ENCODE results near the gene RFX7. TPM values are rescaled to one million over a fixed set of nuclear protein-coding genes. Genes with fewer than 3 reads are reported as not detected.
A peak's percentile ranks its signal among the peaks of the same experiment; 100 is the strongest.

Gene RFX7
- total RNA-seq, 1 experiment from 2014 or later: 43.4 TPM

GRCh38 chr15:56241374-56242105 lies 2.1 kb downstream of the RFX7 start:
- no peak overlapping the region for H3K56ac ChIP-seq (ENCODE audit: insufficient read length, low read depth, low read length)
- Mint-ChIP-seq H3K9me3 (peaks cover 0 to 3% of the 10 kb centered on the region in 2 experiments; a peak in 1 of 5 replicates), H3K27ac (no peak overlapping the region), H3K4me1 (peaks cover 38 to 48% of the 10 kb centered on the region in 2 experiments), H3K27me3 (ENCODE audit: low read depth) (no peaks in the 10 kb centered on the region; the same call in 1 of the 2 replicates), H3K4me3 (peak overlapping the region; percentile 86 to 95), H3K36me3 (ENCODE audit: insufficient read depth in 1 of 3, low read depth in 3 of 3) (peaks cover 12 to 29% (median 19%) of the 10 kb centered on the region in 3 experiments)
- no peak overlapping the region for H3K18ac ChIP-seq (ENCODE audit: insufficient read length, low read depth, low read length)
- H4K20me1 ChIP-seq (ENCODE audit: control insufficient read depth, insufficient read depth, insufficient read length): no peaks in the 10 kb centered on the region
- H2BK5ac ChIP-seq (ENCODE audit: insufficient read length, low read length): no peak overlapping the region
- TF ChIP-seq, protein P1, sequence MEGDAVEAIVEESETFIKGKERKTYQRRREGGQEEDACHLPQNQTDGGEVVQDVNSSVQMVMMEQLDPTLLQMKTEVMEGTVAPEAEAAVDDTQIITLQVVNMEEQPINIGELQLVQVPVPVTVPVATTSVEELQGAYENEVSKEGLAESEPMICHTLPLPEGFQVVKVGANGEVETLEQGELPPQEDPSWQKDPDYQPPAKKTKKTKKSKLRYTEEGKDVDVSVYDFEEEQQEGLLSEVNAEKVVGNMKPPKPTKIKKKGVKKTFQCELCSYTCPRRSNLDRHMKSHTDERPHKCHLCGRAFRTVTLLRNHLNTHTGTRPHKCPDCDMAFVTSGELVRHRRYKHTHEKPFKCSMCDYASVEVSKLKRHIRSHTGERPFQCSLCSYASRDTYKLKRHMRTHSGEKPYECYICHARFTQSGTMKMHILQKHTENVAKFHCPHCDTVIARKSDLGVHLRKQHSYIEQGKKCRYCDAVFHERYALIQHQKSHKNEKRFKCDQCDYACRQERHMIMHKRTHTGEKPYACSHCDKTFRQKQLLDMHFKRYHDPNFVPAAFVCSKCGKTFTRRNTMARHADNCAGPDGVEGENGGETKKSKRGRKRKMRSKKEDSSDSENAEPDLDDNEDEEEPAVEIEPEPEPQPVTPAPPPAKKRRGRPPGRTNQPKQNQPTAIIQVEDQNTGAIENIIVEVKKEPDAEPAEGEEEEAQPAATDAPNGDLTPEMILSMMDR (conservative IDR thresholded peaks at IDR 0.05): no peak
- no peak overlapping the region for H4K5ac ChIP-seq (ENCODE audit: insufficient read length, low read depth, low read length)
- peak overlapping the region; percentile 67 for H3K4me2 ChIP-seq (ENCODE audit: insufficient read depth, insufficient read length, low read length)
- no peak overlapping the region for H3K4ac ChIP-seq (ENCODE audit: low read depth, low read length)
- no peak for DNase-seq
- peak overlapping the region; percentile 9 for H3K9ac ChIP-seq (ENCODE audit: extremely low read depth, insufficient read length, low read length)
- H3K79me1 ChIP-seq (ENCODE audit: insufficient read depth, low read depth, low read length, poor library complexity, severe bottlenecking): peaks cover 3% of the 10 kb centered on the region
- no peaks in the 10 kb centered on the region for H3K27me3 ChIP-seq (ENCODE audit: insufficient read depth, low read length)
- no peak overlapping the region for H2BK15ac ChIP-seq (ENCODE audit: low read depth, low read length)
- peaks cover 31% of the 10 kb centered on the region; the same call in 1 of the 2 replicates for H3K79me2 ChIP-seq (ENCODE audit: insufficient read depth, low read length)
- no peak overlapping the region for H3K27ac ChIP-seq (ENCODE audit: insufficient read length, low read depth, low read length)
- no peak overlapping the region for H3K14ac ChIP-seq (ENCODE audit: insufficient read depth, low read length)
- no peak overlapping the region for H2AK5ac ChIP-seq (ENCODE audit: insufficient read length, low read length)
- no peak overlapping the region for H4K91ac ChIP-seq (ENCODE audit: insufficient read length, low read depth, low read length)
- no peak overlapping the region for H3T11ph ChIP-seq (ENCODE audit: low read length)
- H2BK12ac ChIP-seq (ENCODE audit: insufficient read length, low read depth, low read length): no peak overlapping the region
- H2BK120ac ChIP-seq (ENCODE audit: low read depth, low read length, poor library complexity, severe bottlenecking): no peak overlapping the region
- peaks cover 3% of the 10 kb centered on the region for H3K23me2 ChIP-seq (ENCODE audit: insufficient read length, low read depth, low read length, poor library complexity, severe bottlenecking)
- H3K9me3 ChIP-seq (ENCODE audit: control insufficient read depth, low read depth, low read length): no peaks in the 10 kb centered on the region
- no CpG with 5 or more reads among the region's 5 CpGs for WGBS (ENCODE audit: extremely low coverage, insufficient read length, low lambda C conversion rate)
- H4K8ac ChIP-seq (replicated peaks; ENCODE audit: insufficient read length, low read depth, low read length): no peak overlapping the region
- no peak overlapping the region for H3K23ac ChIP-seq (ENCODE audit: insufficient read length, low read depth, low read length)
- H2AFZ ChIP-seq (ENCODE audit: low read length): no peak overlapping the region
- H2BK20ac ChIP-seq (ENCODE audit: low read depth, low read length, poor library complexity, severe bottlenecking): no peak overlapping the region
- peaks cover 7% of the 10 kb centered on the region for H3K4me1 ChIP-seq (ENCODE audit: insufficient read depth, low read length)

Measured in H9 (cell line).